Endodermal cell (in vitro differentiated cells): ENCODE measurements around the gene IFT122. TPM values are rescaled to one million over a fixed set of nuclear protein-coding genes. Genes with fewer than 3 reads are reported as not detected.
"Not testable (repeated sequence)": the region's sequence is repeated elsewhere in the genome, so short reads cannot be mapped to it uniquely, and the experiment has no call there.

ENCODE experiments used
- DNase-seq: peaks from one replicate; pipeline ENCODE4 v3.0.0-alpha.2; 2017
- H3K27ac ChIP-seq: 2 replicates; pipeline ENCODE4 v1.5.1; 2013; ENCODE audit warnings: mild to moderate bottlenecking, low read depth, low read length, moderate library complexity
- H3K27me3 ChIP-seq: 2 replicates; pipeline ENCODE4 v1.6.1; 2013; ENCODE audit warnings: mild to moderate bottlenecking, low read length, moderate library complexity; ENCODE audit not compliant: insufficient read depth, control insufficient read depth, poor library complexity, severe bottlenecking
- H3K36me3 ChIP-seq: 2 replicates; pipeline ENCODE4 v1.7.0; 2013; ENCODE audit warnings: mild to moderate bottlenecking, low read length, moderate library complexity; ENCODE audit not compliant: control insufficient read depth, insufficient read depth
- H3K4me1 ChIP-seq: one replicate; pipeline ENCODE4 v1.7.0; 2013; ENCODE audit warnings: low read length; ENCODE audit not compliant: control insufficient read depth, insufficient read depth
- H3K4me3 ChIP-seq: 2 replicates; pipeline ENCODE4 v1.5.1; 2013; ENCODE audit warnings: mild to moderate bottlenecking, low read length, moderate library complexity
- H3K9ac ChIP-seq: 2 replicates; pipeline ENCODE4 v1.6.1; 2013; ENCODE audit warnings: mild to moderate bottlenecking, low read length, moderate library complexity; ENCODE audit not compliant: poor library complexity, severe bottlenecking; ENCODE audit errors: extremely low read depth
- H3K9me3 ChIP-seq: 2 replicates; pipeline ENCODE4 v1.6.1; 2013; ENCODE audit warnings: mild to moderate bottlenecking, low read length, moderate library complexity; ENCODE audit not compliant: control insufficient read depth
- H3K27ac Mint-ChIP-seq: 2 replicates; pipeline ENCODE4 v1.8.0; 2020; ENCODE audit warnings: mixed read lengths
- H3K27me3 Mint-ChIP-seq: 2 replicates; pipeline ENCODE4 v1.8.0; 2021; ENCODE audit warnings: mild to moderate bottlenecking, mixed read lengths; ENCODE audit not compliant: insufficient read depth
- H3K36me3 Mint-ChIP-seq: 2 replicates; pipeline ENCODE4 v1.8.0; 2020; ENCODE audit warnings: low read depth, mixed read lengths
- H3K4me1 Mint-ChIP-seq: 2 replicates; pipeline ENCODE4 v1.8.0; 2020; ENCODE audit warnings: mixed read lengths
- H3K4me3 Mint-ChIP-seq: 2 replicates; pipeline ENCODE4 v1.8.0; 2020; ENCODE audit warnings: mild to moderate bottlenecking, moderate library complexity, mixed read lengths
- H3K9me3 Mint-ChIP-seq: 2 replicates; pipeline ENCODE4 v1.8.0; 2020; ENCODE audit warnings: mild to moderate bottlenecking, mixed read lengths
- CTCF ChIP-seq: fragments of 200-600 bp; sonication (generic); conservative IDR thresholded peaks from 2 replicates; pipeline ENCODE4 v1.5.0; 2021; ENCODE audit warnings: antibody characterized with exemption, mild to moderate bottlenecking
- WGBS, 2 experiments: methylation state at CpG; one replicate each; pipeline versions ENCODE4 v1.1.5 to v1.1.7; 2013; ENCODE audit warnings: missing lambda C conversion rate in 2 of 2, mixed read lengths in 1 of 2; ENCODE audit not compliant: insufficient coverage in 1 of 2, insufficient read length in 1 of 2; 5-methylcytosine and 5-hydroxymethylcytosine counted together
- total RNA-seq, 2 donors: library from RNA; stranded (reverse); fragmentation: NEBNext Ultra II Directional in 1 of 2; extraction: Animal tissue kit (Norgen Biotek cat#: 25700) in 1 of 2; gene quantifications; 2 replicates in 1 of 2; 3 replicates in 1 of 2; pipeline ENCODE4 v1.2.1, GENCODE V29; 2021

IFT122 gene
- total RNA-seq, 2 donors from 2014 or later, result 36.0 to 46.6 TPM

- no peak overlapping the region for H3K27ac Mint-ChIP-seq
- no peaks in the 10 kb centered on the region for H3K27me3 Mint-ChIP-seq
- DNase-seq, result no peak
- WGBS, 2 experiments, result 89 to 91% methylated on average over 7 to 9 of the region's 9 CpGs
- no peak overlapping the region for H3K4me3 Mint-ChIP-seq
- Histone ChIP-seq H3K27ac (no peak overlapping the region), H3K9me3 (no peaks in the 10 kb centered on the region), H3K9ac (no peak overlapping the region), H3K4me1 (no peaks in the 10 kb centered on the region), H3K4me3 (no peak overlapping the region), H3K36me3 (no peaks in the 10 kb centered on the region), H3K27me3 (no peaks in the 10 kb centered on the region)
- peaks cover 16% of the 10 kb centered on the region for H3K4me1 Mint-ChIP-seq
- H3K9me3 Mint-ChIP-seq, result no peaks in the 10 kb centered on the region
- TF ChIP-seq CTCF, result no peak
- H3K36me3 Mint-ChIP-seq, result no peaks in the 10 kb centered on the region
Measured at GRCh38 chr3:129543999-129544398, 104.0 kb downstream of the IFT122 start.

DNA sequence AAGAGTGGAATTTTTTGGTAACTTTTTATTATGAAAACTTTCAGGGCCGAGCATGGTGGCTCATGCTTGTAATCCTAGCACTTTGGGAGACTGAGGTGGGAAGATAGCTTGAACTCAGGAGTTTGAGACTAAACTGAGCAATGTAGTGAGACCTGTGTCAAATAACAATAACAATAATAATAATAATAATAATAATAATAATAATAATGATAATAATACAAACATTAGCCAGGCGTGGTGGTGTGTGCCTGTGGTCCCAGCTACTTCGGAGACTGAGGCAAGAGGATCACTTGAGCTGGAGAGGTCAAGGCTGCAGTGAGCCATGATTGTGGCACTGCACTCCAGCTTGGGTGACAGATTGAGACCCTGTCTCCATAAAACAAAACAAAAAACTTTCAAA is 105.9 kb downstream of the IFT122 start:
- not testable (repeated sequence) for H3K9me3 Mint-ChIP-seq, H3K4me1 ChIP-seq, H3K4me3 ChIP-seq, H3K27me3 Mint-ChIP-seq, H3K27me3 ChIP-seq, H3K36me3 Mint-ChIP-seq, H3K27ac Mint-ChIP-seq, H3K9me3 ChIP-seq, H3K4me3 Mint-ChIP-seq, H3K36me3 ChIP-seq, H3K27ac ChIP-seq, DNase-seq, H3K9ac ChIP-seq
- peaks cover 15% of the 10 kb centered on the region for H3K4me1 Mint-ChIP-seq
- WGBS, 2 experiments, result 94% methylated on average over 3 of the region's 3 CpGs

- Histone ChIP-seq H3K4me1 (peaks cover 4% of the 10 kb centered on the region), H3K4me3 (no peak overlapping the region), H3K27me3 (no peaks in the 10 kb centered on the region), H3K9me3 (no peaks in the 10 kb centered on the region), H3K36me3 (no peaks in the 10 kb centered on the region), H3K9ac (no peak overlapping the region), H3K27ac (no peak overlapping the region)
- Mint-ChIP-seq H3K4me1 (peaks cover 16% of the 10 kb centered on the region), H3K4me3 (no peak overlapping the region), H3K27me3 (no peaks in the 10 kb centered on the region), H3K36me3 (no peaks in the 10 kb centered on the region), H3K9me3 (no peaks in the 10 kb centered on the region), H3K27ac (no peak overlapping the region)
- no peak for DNase-seq
- TF ChIP-seq CTCF, result no peak
- 96% methylated on average over 9 to 24 of the region's 24 CpGs for WGBS, 2 experiments
Measured at GRCh38 chr3:129547241-129547640, 107.2 kb downstream of the IFT122 start.
